Ovary (tissue), 9 donors: ENCODE results near the gene C2orf72. TPM values are rescaled to one million over a fixed set of nuclear protein-coding genes. Genes with fewer than 3 reads are reported as not detected.

Experiments used
- DNase-seq, 5 donors: peaks; one replicate each; pipeline ENCODE4 v3.0.0-alpha.2; 2019 to 2020
- H3K27ac ChIP-seq, 2 donors: fragments of 200-600 bp; one replicate each; pipeline versions ENCODE4 v1.5.1 to v1.8.0; 2019 to 2022
- H3K27me3 ChIP-seq: fragments of 200-600 bp; one replicate; pipeline ENCODE4 v1.8.0; 2022
- H3K36me3 ChIP-seq: fragments of 200-600 bp; sonication (generic); one replicate; pipeline ENCODE4 v1.5.1; 2019
- H3K4me1 ChIP-seq: one replicate; pipeline ENCODE4 v1.8.1; 2013; ENCODE audit warnings: mild to moderate bottlenecking, moderate library complexity; ENCODE audit not compliant: insufficient read depth
- H3K4me3 ChIP-seq: fragments of 200-600 bp; sonication (generic); one replicate; pipeline ENCODE4 v1.5.1; 2017
- H3K9me3 ChIP-seq, 2 donors: fragments of 200-600 bp in 1 of 2; sonication (generic) in 1 of 2; one replicate each; pipeline versions ENCODE4 v1.5.1 to v1.8.1; 2013 to 2019; ENCODE audit warnings: mild to moderate bottlenecking in 1 of 2, moderate library complexity in 1 of 2
- CTCF ChIP-seq, 3 donors: fragments of 450-650 bp in 2 of 3; fragments of 200-600 bp in 1 of 3; IDR thresholded peaks; one replicate each; pipeline versions ENCODE4 v1.5.1 to v1.8.0; 2016 to 2022; ENCODE audit warnings: antibody characterized with exemption in 3 of 3, mild to moderate bottlenecking in 1 of 3
- EP300 ChIP-seq: sonication (generic); formaldehyde crosslinking; IDR thresholded peaks from one replicate; pipeline ENCODE4 v1.6.1; 2017; ENCODE audit warnings: antibody characterized with exemption
- POLR2A ChIP-seq: fragments of 450-650 bp; IDR thresholded peaks from one replicate; pipeline ENCODE4 v1.6.1; 2017; ENCODE audit warnings: antibody characterized with exemption, mild to moderate bottlenecking, moderate library complexity
- WGBS, 3 donors: extraction: QIAGEN DNeasy Blood & Tissue Kit in 1 of 3; methylation state at CpG; one replicate each; pipeline versions ENCODE4 v1.1.5 to v1.1.7; 2013 to 2017; 5-methylcytosine and 5-hydroxymethylcytosine counted together
- intact Hi-C, 4 donors: fragments of 100-400 bp; cut with DNase I; formaldehyde crosslinking; loops; one replicate each; pipeline versions ENCODE4 v1.11.0 to v1.15.1; 2022 to 2023
- polyA plus RNA-seq, 2 donors: library from polyadenylated mRNA; stranded (reverse); fragments of 200-250 nt in 1 of 2; fragments of 350-450 nt in 1 of 2; fragmentation: Illumina TruSeq in 1 of 2; extraction: RNeasy Lipid Tissue Mini Kit (QIAGEN cat#74804) in 1 of 2; gene quantifications; one replicate each; pipeline ENCODE4 v1.2.3, GENCODE V29; 2013 to 2014
- total RNA-seq, 7 donors: library from RNA; depleted of rRNA in 2 of 7; stranded (reverse); fragments of >200 nt in 2 of 7; fragmentation: NEBNext Ultra II Directional in 3 of 7; extraction: Animal tissue kit (Norgen Biotek cat#: 25700) in 3 of 7; gene quantifications; one replicate each; pipeline versions ENCODE4 v1.1.0 to v1.2.4, GENCODE V29; 2016 to 2023
- donor health status: DM: no; HTN: no; CAD: no; lungs with moderate emphysema.
- donor health status: DM: no; HTN: no; CAD: no.
- donor health status: Bipolar disorder and iron deficiency.
- donor health status: DM: yes; HTN: yes; CAD: no.
- donor health status: DM: no; HTN: no; CAD: no.
- donor health status: DM: yes; HTN: yes; CAD: no.

C2orf72 gene
- total and polyA plus RNA-seq, 9 donors: 0.06 to 0.18 (median 0.12) TPM; not detected in 4

DNA sequence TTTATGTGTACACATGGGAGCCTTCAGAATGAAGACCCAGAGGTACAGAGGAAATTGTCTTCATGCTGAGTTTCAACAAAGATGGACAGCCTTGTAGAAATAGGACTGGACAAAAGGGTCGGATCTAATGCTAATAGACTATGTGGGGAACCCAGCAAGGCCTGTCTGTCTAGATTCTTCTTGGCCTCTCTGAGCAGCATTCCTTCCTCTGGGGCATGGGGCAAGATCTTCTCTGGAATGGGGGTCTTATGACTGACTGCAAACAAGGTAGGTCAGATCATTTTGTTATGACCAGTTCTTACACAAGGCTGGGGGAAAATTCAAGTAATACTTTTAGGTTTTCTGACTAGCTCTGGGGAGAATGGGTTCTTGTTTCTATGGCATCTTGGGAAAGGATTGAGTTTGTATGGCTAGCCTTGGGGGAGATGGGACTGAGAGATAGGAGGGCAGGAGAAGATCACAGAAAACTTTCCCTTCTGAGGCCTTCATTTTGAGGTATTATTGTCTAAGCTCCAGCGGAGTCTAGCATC, 27.1 kb upstream of the C2orf72 start:
- Histone ChIP-seq H3K36me3 (no peaks in the 10 kb centered on the region), H3K4me3 (no peak overlapping the region), H3K9me3 (no peaks in the 10 kb centered on the region), H3K4me1 (no peaks in the 10 kb centered on the region), H3K27ac (no peak overlapping the region), H3K27me3 (no peaks in the 10 kb centered on the region)
- intact Hi-C loops: no loop called here
- 42 to 95% (median 67%) methylated on average over 2 of the region's 2 CpGs for WGBS, 3 donors
- DNase-seq: no peak
- TF ChIP-seq POLR2A (no peak), EP300 (no peak), CTCF (IDR thresholded peaks at IDR 0.05) (no peak)

- WGBS, 3 donors: 38 to 63% (median 56%) methylated on average over 2 of the region's 2 CpGs
- no peak overlapping the region for H3K27ac ChIP-seq
- H3K4me1 ChIP-seq: no peaks in the 10 kb centered on the region
- H3K4me3 ChIP-seq: no peak overlapping the region
- H3K9me3 ChIP-seq: no peaks in the 10 kb centered on the region
- intact Hi-C loops: no loop called here
- TF ChIP-seq CTCF (IDR thresholded peaks at IDR 0.05) (no peak), EP300 (no peak), POLR2A (no peak)
- no peaks in the 10 kb centered on the region for H3K36me3 ChIP-seq
- H3K27me3 ChIP-seq: no peaks in the 10 kb centered on the region
- DNase-seq: no peak
Observed at GRCh38 chr2:231011526-231011925, 25.8 kb upstream of the C2orf72 start.

- Histone ChIP-seq H3K27ac (no peak overlapping the region), H3K27me3 (no peaks in the 10 kb centered on the region), H3K4me1 (no peaks in the 10 kb centered on the region), H3K4me3 (no peak overlapping the region), H3K36me3 (no peaks in the 10 kb centered on the region), H3K9me3 (no peaks in the 10 kb centered on the region)
- intact Hi-C loops: no loop called here
- WGBS, 3 donors: 46 to 72% (median 59%) methylated on average over 3 of the region's 3 CpGs
- TF ChIP-seq POLR2A: no peak
- no peak for TF ChIP-seq CTCF (IDR thresholded peaks at IDR 0.05)
- no peak for TF ChIP-seq EP300
- no peak for DNase-seq
Observed at GRCh38 chr2:231012463-231012862, 24.9 kb upstream of the C2orf72 start.

GRCh38 chr2:231013820-231014219, 23.5 kb upstream of the C2orf72 start:
- Histone ChIP-seq H3K4me1 (no peaks in the 10 kb centered on the region), H3K4me3 (no peak overlapping the region), H3K27me3 (no peaks in the 10 kb centered on the region), H3K27ac (no peak overlapping the region), H3K36me3 (no peaks in the 10 kb centered on the region), H3K9me3 (no peaks in the 10 kb centered on the region)
- 13 to 39% (median 28%) methylated on average over 3 of the region's 3 CpGs for WGBS, 3 donors
- intact Hi-C loops: no loop called here
- DNase-seq: no peak
- TF ChIP-seq CTCF (IDR thresholded peaks at IDR 0.05): no peak

DNA sequence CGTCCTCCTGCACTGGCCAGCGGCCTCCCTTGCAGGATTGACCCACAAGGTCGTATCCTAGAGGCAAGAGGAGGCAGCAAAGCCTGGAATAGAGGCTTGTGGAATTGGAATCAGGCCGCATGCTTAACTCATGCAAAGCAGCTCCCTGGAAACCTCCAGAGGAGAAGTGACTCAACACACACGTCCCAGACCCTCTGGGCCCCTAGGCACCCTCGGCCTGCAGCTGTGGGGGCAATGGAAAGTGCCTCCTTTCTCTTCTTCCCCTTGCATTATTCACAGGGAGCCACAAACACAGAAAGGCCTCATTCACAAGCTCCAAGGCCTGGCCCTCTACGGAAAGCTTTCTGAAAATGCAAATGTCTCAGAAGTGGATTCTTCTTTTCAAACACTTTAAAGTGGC, 21.8 kb upstream of the C2orf72 start:
- H3K9me3 ChIP-seq: no peaks in the 10 kb centered on the region
- no peaks in the 10 kb centered on the region for H3K4me1 ChIP-seq
- DNase-seq: no peak
- no peaks in the 10 kb centered on the region for H3K27me3 ChIP-seq
- no peak overlapping the region for H3K4me3 ChIP-seq
- H3K36me3 ChIP-seq: no peaks in the 10 kb centered on the region
- intact Hi-C loops: no loop called here
- TF ChIP-seq CTCF (IDR thresholded peaks at IDR 0.05): no peak
- no peak for TF ChIP-seq EP300
- TF ChIP-seq POLR2A: no peak
- 55 to 63% (median 63%) methylated on average over 7 of the region's 7 CpGs for WGBS, 3 donors
- no peak overlapping the region for H3K27ac ChIP-seq
